SK-N-SH (cell line): ENCODE results near the gene CHD6. TPM values are rescaled to one million over a fixed set of nuclear protein-coding genes. Genes with fewer than 3 reads are reported as not detected.

ENCODE experiments used
- CTCF ChIA-PET: fragments of 300-600, 350-600 bp; formaldehyde crosslinking; extraction: SDS; loops from one replicate; lab custom pipeline; 2021; lab: Yijun Ruan, JAX
- POLR2A ChIA-PET: fragments of 350-600 bp; sonication (Branson Sonifier 250); formaldehyde crosslinking; extraction: SDS; loops from one replicate; lab custom pipeline; 2020; ENCODE audit warnings: antibody characterized with exemption, inconsistent platforms; lab: Yijun Ruan, JAX
- DNase-seq: peaks from one replicate; pipeline ENCODE4 v3.0.0; 2012
- H2AFZ ChIP-seq: fragments of 200-600 bp; sonication (generic); 2 replicates; pipeline ENCODE4 v1.8.1; 2016; ENCODE audit warnings: antibody characterized with exemption, mild to moderate bottlenecking, low read depth
- H3F3A ChIP-seq: fragments of 200-600 bp; sonication (generic); replicated peaks from 2 replicates; pipeline ENCODE3; 2016; ENCODE audit warnings: antibody characterized with exemption, mild to moderate bottlenecking; ENCODE audit not compliant: insufficient read depth
- H3K27ac ChIP-seq, 2 experiments: fragments of 200-500 bp in 1 of 2; fragments of 200-600 bp in 1 of 2; sonication (Bioruptor generic) in 1 of 2; sonication (generic), shearing (Covaris generic) in 1 of 2; 2 replicates each; pipeline versions ENCODE4 v1.5.1 to v1.6.1; 2014 to 2016; ENCODE audit warnings: low read depth in 2 of 2, inconsistent platforms in 1 of 2, low read length in 1 of 2, mild to moderate bottlenecking in 1 of 2, mixed read lengths in 1 of 2
- H3K27me3 ChIP-seq: fragments of 200-600 bp; sonication (generic), shearing (Covaris generic); 2 replicates; pipeline ENCODE4 v1.6.1; 2016; ENCODE audit warnings: mixed run types; ENCODE audit not compliant: insufficient read depth
- H3K36me3 ChIP-seq, 2 experiments: fragments of 200-500 bp in 1 of 2; fragments of 200-600 bp in 1 of 2; sonication (Bioruptor generic) in 1 of 2; sonication (generic) in 1 of 2; replicated peaks in 1 of 2; 2 replicates each; pipeline versions ENCODE3 to v1.5.1; 2014 to 2016; ENCODE audit warnings: low read length in 1 of 2, mild to moderate bottlenecking in 1 of 2; ENCODE audit not compliant: insufficient read depth in 2 of 2, control insufficient read depth in 1 of 2
- H3K4me1 ChIP-seq, 2 experiments: fragments of 200-500 bp in 1 of 2; fragments of 200-600 bp in 1 of 2; sonication (Bioruptor generic) in 1 of 2; sonication (generic), shearing (Covaris generic) in 1 of 2; 2 replicates each; pipeline versions ENCODE4 v1.5.1 to v1.6.1; 2014 to 2016; ENCODE audit warnings: low read depth in 1 of 2, low read length in 1 of 2, mixed run types in 1 of 2; ENCODE audit not compliant: insufficient read depth in 2 of 2, control insufficient read depth in 1 of 2
- H3K4me2 ChIP-seq: fragments of 200-600 bp; sonication (generic), shearing (Covaris generic); 2 replicates; pipeline ENCODE4 v1.6.1; 2017; ENCODE audit warnings: mixed run types
- H3K4me3 ChIP-seq, 2 experiments: fragments of 200-500 bp in 1 of 2; fragments of 200-600 bp in 1 of 2; sonication (Bioruptor generic) in 1 of 2; sonication (generic), shearing (Covaris generic) in 1 of 2; 2 replicates each; pipeline versions ENCODE4 v1.5.1 to v1.8.1; 2014 to 2016; ENCODE audit warnings: low read depth in 2 of 2, inconsistent platforms in 1 of 2, low read length in 1 of 2, mild to moderate bottlenecking in 1 of 2, mixed read lengths in 1 of 2, moderate library complexity in 1 of 2
- H3K79me2 ChIP-seq: fragments of 200-600 bp; sonication (generic); 2 replicates; pipeline ENCODE4 v1.8.1; 2017; ENCODE audit warnings: mild to moderate bottlenecking; ENCODE audit not compliant: insufficient read depth
- H3K9ac ChIP-seq: fragments of 200-600 bp; sonication (generic); 2 replicates; pipeline ENCODE4 v1.6.1; 2017; ENCODE audit warnings: mixed run types
- H3K9me2 ChIP-seq: fragments of 200-600 bp; sonication (generic); 2 replicates; pipeline ENCODE4 v1.6.1; 2017; ENCODE audit warnings: mixed run types
- H3K9me3 ChIP-seq: fragments of 200-600 bp; sonication (generic); 2 replicates; pipeline ENCODE4 v1.6.1; 2017; ENCODE audit warnings: mixed run types, mild to moderate bottlenecking, moderate library complexity
- H4K20me1 ChIP-seq: fragments of 200-600 bp; sonication (generic); 2 replicates; pipeline ENCODE4 v1.6.1; 2017; ENCODE audit warnings: mild to moderate bottlenecking, mixed run types; ENCODE audit not compliant: insufficient read depth
- CHD2 ChIP-seq: fragments of 150-350 bp; IDR thresholded peaks from 2 replicates; pipeline ENCODE4 v1.6.1; 2018; ENCODE audit warnings: low read length; ENCODE audit not compliant: partially characterized antibody
- FOSL2 ChIP-seq: IDR thresholded peaks from 2 replicates; pipeline ENCODE4 v1.4.0; 2012; ENCODE audit warnings: low read depth, mild to moderate bottlenecking, moderate library complexity, borderline replicate concordance
- FOXJ3 ChIP-seq: sonication (generic); formaldehyde crosslinking; IDR thresholded peaks from 2 replicates; pipeline ENCODE4 v1.5.1; 2020; ENCODE audit warnings: mild to moderate bottlenecking, missing genetic modification reagents
- GABPA ChIP-seq: IDR thresholded peaks from 2 replicates; pipeline ENCODE4 v1.4.0; 2012; ENCODE audit warnings: low read depth, mild to moderate bottlenecking
- GATA2 ChIP-seq: sonication (generic); formaldehyde crosslinking; IDR thresholded peaks from 2 replicates; pipeline ENCODE4 v1.5.0; 2020; ENCODE audit warnings: mild to moderate bottlenecking, missing genetic modification reagents
- NFIC ChIP-seq: IDR thresholded peaks from 2 replicates; pipeline ENCODE4 v1.4.0; 2012; ENCODE audit warnings: borderline replicate concordance
- RAD21 ChIP-seq: IDR thresholded peaks from 2 replicates; pipeline ENCODE4 v1.6.1; 2012; ENCODE audit warnings: mild to moderate bottlenecking, low read length
- RCOR1 ChIP-seq: fragments of 150-350 bp; IDR thresholded peaks from 2 replicates; pipeline ENCODE4 v1.6.1; 2017; ENCODE audit warnings: antibody characterized with exemption, low read length
- RXRA ChIP-seq: IDR thresholded peaks from 2 replicates; pipeline ENCODE4 v1.4.0; 2012; ENCODE audit warnings: low read depth, mild to moderate bottlenecking, borderline replicate concordance
- SMC3 ChIP-seq: IDR thresholded peaks from 2 replicates; pipeline ENCODE4 v1.6.1; 2012; ENCODE audit warnings: low read depth, low read length, improper control_type of control experiment
- TAF1 ChIP-seq: IDR thresholded peaks from 2 replicates; pipeline ENCODE4 v1.6.1; 2012; ENCODE audit warnings: low read depth, mild to moderate bottlenecking, low read length, moderate library complexity, borderline replicate concordance
- TCF12 ChIP-seq: IDR thresholded peaks from 2 replicates; pipeline ENCODE4 v1.4.0; 2012
- WGBS: methylation state at CpG from one replicate; pipeline ENCODE4 v1.1.6; 2017; ENCODE audit warnings: low lambda C conversion rate; 5-methylcytosine and 5-hydroxymethylcytosine counted together
- polyA plus RNA-seq, 3 experiments: library from polyadenylated mRNA; depleted of rRNA; stranded (reverse); fragments of >200 nt; gene quantifications; 2 replicates each; pipeline ENCODE4 v1.2.3, GENCODE V29; 2012
- TF ChIP-seq, protein P1 (sequence below): IDR thresholded peaks from 2 replicates; pipeline ENCODE4 v1.4.0; 2012; ENCODE audit warnings: low read depth, borderline replicate concordance
- TF ChIP-seq, protein P2 (sequence below): IDR thresholded peaks from 2 replicates; pipeline ENCODE4 v1.4.0; 2012; ENCODE audit warnings: low read depth, borderline replicate concordance
- TF ChIP-seq, protein P3 (sequence below): IDR thresholded peaks from 2 replicates; pipeline ENCODE4 v1.6.1; 2012; ENCODE audit warnings: mild to moderate bottlenecking, low read depth, low read length, moderate library complexity
- TF ChIP-seq, protein P4 (sequence below): IDR thresholded peaks from 2 replicates; pipeline ENCODE4; 2012
- TF ChIP-seq, protein P5 (sequence below): IDR thresholded peaks from 2 replicates; pipeline ENCODE4 v1.4.0; 2012; ENCODE audit warnings: low read depth
- TF ChIP-seq, protein P6 (sequence below): fragments of 150-350 bp; IDR thresholded peaks from 2 replicates; pipeline ENCODE4 v1.6.1; 2017; ENCODE audit warnings: antibody characterized with exemption, low read length, low read depth, borderline replicate concordance

CHD6 gene
- polyA plus RNA-seq, 1 of the 3 experiments (the other 2 are of a cell fraction) = 7.1 TPM

DNA sequence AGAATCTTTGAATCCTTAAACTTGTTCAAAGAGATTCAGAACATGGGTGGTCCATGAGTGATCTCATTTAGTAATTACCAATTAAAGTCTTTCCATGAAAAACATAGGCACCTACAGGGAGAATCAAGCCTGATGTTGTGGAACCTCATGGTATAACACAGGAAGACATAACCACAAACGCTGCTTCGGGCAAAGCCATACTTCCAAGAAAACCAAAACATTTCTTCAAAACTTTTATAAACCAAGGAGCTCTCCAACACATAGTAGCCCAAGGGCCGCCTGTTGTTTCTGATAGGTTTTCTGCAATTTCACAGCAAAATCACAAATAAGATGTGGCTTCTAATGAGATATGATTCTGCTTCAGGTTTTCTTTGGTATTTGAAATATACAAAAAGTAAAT is 2.5 kb downstream of the CHD6 start:
- peaks cover 70% of the 10 kb centered on the region for H3K79me2 ChIP-seq
- ChIA-PET CTCF (interaction anchor here (1.0 to 2.0 kb wide), 4 partner anchors 77 to 653 kb away, joined by 3 to 5 read pairs (median 3); no protein-coding TSS in a partner anchor), POLR2A (no interaction called here)
- TF ChIP-seq FOSL2 = no peak
- no peak for TF ChIP-seq FOXJ3 (CRISPR knock-in tag)
- TF ChIP-seq, protein P1, sequence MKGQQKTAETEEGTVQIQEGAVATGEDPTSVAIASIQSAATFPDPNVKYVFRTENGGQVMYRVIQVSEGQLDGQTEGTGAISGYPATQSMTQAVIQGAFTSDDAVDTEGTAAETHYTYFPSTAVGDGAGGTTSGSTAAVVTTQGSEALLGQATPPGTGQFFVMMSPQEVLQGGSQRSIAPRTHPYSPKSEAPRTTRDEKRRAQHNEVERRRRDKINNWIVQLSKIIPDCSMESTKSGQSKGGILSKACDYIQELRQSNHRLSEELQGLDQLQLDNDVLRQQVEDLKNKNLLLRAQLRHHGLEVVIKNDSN = no peak
- no peak for TF ChIP-seq NFIC
- TF ChIP-seq SMC3 = no peak
- no peak for TF ChIP-seq GABPA
- no peak overlapping the region for H3K4me2 ChIP-seq
- no peaks in the 10 kb centered on the region for H3K9me3 ChIP-seq
- no peaks in the 10 kb centered on the region for H3K36me3 ChIP-seq
- peaks cover 15 to 18% of the 10 kb centered on the region in 2 experiments; a peak in 3 of 4 replicates for H3K4me1 ChIP-seq
- no peak overlapping the region for H3K4me3 ChIP-seq
- H4K20me1 ChIP-seq = peaks cover 62% of the 10 kb centered on the region
- WGBS = 92% methylated on average over 3 of the region's 3 CpGs
- no peak overlapping the region for H3K27ac ChIP-seq
- no peak overlapping the region for H3K9ac ChIP-seq
- H3F3A ChIP-seq = peaks cover 8% of the 10 kb centered on the region
- no peaks in the 10 kb centered on the region for H3K9me2 ChIP-seq
- no peaks in the 10 kb centered on the region for H3K27me3 ChIP-seq
- DNase-seq = no peak
- no peak overlapping the region for H2AFZ ChIP-seq

DNA sequence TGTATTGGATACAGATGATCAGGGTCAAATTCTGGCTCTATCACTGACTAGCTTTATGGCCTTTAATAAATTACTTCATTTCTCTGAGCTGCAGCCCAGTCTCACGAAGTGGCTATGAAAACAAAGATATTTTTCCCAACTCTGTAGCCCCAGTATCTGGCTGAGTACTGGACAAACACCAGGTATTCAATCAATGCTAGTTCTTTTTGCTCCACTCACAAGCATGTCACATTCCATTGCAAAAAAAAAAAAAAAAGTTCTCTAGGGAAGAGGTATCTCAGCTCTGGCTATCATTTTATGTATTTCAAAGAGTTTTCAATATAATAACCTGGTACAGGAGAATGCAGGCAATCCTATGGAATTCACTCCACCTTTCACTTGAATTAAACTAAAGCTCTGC is 3.1 kb downstream of the CHD6 start:
- Histone ChIP-seq H3K4me1 (peaks cover 15 to 18% of the 10 kb centered on the region in 2 experiments; a peak in 3 of 4 replicates), H3K9ac (no peak overlapping the region), H2AFZ (no peak overlapping the region), H3K79me2 (peaks cover 74% of the 10 kb centered on the region), H3K9me2 (no peaks in the 10 kb centered on the region), H3K27ac (no peak overlapping the region), H3K36me3 (no peaks in the 10 kb centered on the region), H3K9me3 (no peaks in the 10 kb centered on the region), H3F3A (peaks cover 8% of the 10 kb centered on the region), H3K4me3 (no peak overlapping the region), H4K20me1 (peaks cover 66% of the 10 kb centered on the region), H3K4me2 (no peak overlapping the region), H3K27me3 (no peaks in the 10 kb centered on the region)
- POLR2A ChIA-PET = no interaction called here
- CTCF ChIA-PET = interaction anchor here (0.8 to 1.0 kb wide), 2 partner anchors 74 to 94 kb away, joined by 3 read pairs; no protein-coding TSS in a partner anchor
- WGBS = 65% methylated on average over 1 of the region's 1 CpG
- no peak for DNase-seq
- no peak for TF ChIP-seq FOSL2
- TF ChIP-seq, protein P1 = no peak
- TF ChIP-seq RAD21 = no peak
- TF ChIP-seq, protein P2, sequence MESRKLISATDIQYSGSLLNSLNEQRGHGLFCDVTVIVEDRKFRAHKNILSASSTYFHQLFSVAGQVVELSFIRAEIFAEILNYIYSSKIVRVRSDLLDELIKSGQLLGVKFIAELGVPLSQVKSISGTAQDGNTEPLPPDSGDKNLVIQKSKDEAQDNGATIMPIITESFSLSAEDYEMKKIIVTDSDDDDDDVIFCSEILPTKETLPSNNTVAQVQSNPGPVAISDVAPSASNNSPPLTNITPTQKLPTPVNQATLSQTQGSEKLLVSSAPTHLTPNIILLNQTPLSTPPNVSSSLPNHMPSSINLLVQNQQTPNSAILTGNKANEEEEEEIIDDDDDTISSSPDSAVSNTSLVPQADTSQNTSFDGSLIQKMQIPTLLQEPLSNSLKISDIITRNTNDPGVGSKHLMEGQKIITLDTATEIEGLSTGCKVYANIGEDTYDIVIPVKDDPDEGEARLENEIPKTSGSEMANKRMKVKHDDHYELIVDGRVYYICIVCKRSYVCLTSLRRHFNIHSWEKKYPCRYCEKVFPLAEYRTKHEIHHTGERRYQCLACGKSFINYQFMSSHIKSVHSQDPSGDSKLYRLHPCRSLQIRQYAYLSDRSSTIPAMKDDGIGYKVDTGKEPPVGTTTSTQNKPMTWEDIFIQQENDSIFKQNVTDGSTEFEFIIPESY = no peak
- no peak for TF ChIP-seq SMC3
- TF ChIP-seq, protein P3, sequence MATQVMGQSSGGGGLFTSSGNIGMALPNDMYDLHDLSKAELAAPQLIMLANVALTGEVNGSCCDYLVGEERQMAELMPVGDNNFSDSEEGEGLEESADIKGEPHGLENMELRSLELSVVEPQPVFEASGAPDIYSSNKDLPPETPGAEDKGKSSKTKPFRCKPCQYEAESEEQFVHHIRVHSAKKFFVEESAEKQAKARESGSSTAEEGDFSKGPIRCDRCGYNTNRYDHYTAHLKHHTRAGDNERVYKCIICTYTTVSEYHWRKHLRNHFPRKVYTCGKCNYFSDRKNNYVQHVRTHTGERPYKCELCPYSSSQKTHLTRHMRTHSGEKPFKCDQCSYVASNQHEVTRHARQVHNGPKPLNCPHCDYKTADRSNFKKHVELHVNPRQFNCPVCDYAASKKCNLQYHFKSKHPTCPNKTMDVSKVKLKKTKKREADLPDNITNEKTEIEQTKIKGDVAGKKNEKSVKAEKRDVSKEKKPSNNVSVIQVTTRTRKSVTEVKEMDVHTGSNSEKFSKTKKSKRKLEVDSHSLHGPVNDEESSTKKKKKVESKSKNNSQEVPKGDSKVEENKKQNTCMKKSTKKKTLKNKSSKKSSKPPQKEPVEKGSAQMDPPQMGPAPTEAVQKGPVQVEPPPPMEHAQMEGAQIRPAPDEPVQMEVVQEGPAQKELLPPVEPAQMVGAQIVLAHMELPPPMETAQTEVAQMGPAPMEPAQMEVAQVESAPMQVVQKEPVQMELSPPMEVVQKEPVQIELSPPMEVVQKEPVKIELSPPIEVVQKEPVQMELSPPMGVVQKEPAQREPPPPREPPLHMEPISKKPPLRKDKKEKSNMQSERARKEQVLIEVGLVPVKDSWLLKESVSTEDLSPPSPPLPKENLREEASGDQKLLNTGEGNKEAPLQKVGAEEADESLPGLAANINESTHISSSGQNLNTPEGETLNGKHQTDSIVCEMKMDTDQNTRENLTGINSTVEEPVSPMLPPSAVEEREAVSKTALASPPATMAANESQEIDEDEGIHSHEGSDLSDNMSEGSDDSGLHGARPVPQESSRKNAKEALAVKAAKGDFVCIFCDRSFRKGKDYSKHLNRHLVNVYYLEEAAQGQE = no peak
- no peak for TF ChIP-seq GATA2 (CRISPR knock-in tag)
- no peak for TF ChIP-seq RCOR1
- TF ChIP-seq TAF1 = no peak
- TF ChIP-seq, protein P4, sequence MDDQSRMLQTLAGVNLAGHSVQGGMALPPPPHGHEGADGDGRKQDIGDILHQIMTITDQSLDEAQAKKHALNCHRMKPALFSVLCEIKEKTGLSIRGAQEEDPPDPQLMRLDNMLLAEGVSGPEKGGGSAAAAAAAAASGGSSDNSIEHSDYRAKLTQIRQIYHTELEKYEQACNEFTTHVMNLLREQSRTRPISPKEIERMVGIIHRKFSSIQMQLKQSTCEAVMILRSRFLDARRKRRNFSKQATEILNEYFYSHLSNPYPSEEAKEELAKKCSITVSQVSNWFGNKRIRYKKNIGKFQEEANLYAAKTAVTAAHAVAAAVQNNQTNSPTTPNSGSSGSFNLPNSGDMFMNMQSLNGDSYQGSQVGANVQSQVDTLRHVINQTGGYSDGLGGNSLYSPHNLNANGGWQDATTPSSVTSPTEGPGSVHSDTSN = no peak
- TF ChIP-seq, protein P5, sequence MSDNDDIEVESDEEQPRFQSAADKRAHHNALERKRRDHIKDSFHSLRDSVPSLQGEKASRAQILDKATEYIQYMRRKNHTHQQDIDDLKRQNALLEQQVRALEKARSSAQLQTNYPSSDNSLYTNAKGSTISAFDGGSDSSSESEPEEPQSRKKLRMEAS = no peak
- no peak for TF ChIP-seq CHD2
- TF ChIP-seq RXRA = no peak
- TF ChIP-seq TCF12 = no peak
- TF ChIP-seq, protein P6, sequence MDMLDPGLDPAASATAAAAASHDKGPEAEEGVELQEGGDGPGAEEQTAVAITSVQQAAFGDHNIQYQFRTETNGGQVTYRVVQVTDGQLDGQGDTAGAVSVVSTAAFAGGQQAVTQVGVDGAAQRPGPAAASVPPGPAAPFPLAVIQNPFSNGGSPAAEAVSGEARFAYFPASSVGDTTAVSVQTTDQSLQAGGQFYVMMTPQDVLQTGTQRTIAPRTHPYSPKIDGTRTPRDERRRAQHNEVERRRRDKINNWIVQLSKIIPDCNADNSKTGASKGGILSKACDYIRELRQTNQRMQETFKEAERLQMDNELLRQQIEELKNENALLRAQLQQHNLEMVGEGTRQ = no peak
